ENCODE measurements around the gene FHIT.

FHIT gene

DNA sequence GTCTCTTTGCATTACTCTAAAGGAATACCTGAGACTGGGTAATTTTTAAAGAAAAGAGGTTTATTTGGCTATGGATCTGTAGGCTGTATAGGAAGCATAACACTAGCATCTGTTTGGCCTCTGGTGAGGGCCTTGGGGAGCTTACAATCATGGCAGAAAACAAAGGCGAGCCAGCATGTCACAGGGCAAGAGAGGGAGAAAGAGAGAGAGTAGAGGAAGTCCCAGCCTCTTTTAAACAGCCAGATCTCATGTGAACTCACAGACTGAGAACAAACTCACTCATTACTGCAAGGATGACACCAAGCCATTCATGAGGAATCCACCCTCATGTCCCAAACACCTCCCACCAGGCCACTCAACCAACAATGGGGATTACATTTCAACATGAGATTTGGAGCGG, 974.6 kb downstream of the FHIT start:
- no peak for DNase-seq (ENCODE audit: low read depth)

DNA sequence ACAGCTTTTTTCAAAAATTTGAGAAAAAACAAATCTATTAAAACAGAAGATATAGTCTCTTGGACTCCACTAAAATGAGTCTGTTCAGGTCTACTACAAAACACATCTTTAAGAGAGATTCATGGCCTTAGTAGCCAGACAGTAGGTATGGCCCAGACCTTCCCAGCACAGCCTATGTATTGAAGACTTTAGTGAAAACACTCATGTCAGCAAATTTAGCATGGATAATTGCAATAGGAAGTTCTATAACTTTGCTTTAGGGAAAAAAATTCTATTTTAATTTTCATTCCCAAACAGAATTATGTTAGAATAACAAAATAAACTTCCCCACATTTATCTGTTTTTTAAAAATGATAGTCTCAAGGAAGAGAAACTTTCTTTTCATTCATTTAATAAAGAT, 976.6 kb downstream of the FHIT start:
- no peak for DNase-seq (ENCODE audit: low read depth)

DNA sequence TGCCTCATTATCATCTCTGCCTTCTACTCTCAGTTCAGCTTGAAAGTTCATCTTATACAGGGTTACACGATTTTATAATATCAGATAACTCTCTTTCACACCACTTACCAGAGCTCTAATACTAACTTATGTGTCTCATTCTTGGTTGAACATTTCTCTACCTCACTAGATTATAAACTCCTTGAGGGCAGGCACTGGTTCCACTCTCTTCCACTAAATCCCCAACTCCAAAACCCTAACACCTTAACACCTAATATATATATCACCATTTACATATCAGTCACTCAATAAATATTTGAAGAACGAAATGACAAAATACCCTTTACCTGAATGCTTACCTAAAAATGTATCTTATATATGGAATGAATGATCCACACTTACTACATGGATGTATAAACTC, 977.2 kb downstream of the FHIT start:
- DNase-seq (ENCODE audit: low read depth) = no peak

DNA sequence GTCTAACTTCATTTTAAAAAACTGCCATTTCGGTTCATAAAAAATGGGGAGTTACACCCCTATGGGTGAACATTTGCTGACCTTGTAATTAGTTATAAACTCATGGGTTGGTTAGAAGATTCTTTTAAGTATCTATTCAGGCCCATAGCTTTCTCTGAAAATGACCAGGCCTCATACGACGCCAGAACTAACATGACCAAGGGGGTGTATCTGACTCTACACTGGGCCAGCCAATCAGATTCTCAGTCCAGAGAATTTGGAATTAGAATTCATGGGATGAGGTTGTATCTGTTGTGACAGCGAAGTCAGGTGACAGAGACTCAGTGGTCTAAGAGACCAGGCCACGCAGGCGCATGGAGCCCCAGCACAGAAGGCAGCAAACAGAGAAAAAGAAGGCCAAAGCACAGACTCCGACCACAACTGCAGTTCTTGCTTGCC, 981.4 kb downstream of the FHIT start:
- DNase-seq (ENCODE audit: low read depth) = no peak

DNA sequence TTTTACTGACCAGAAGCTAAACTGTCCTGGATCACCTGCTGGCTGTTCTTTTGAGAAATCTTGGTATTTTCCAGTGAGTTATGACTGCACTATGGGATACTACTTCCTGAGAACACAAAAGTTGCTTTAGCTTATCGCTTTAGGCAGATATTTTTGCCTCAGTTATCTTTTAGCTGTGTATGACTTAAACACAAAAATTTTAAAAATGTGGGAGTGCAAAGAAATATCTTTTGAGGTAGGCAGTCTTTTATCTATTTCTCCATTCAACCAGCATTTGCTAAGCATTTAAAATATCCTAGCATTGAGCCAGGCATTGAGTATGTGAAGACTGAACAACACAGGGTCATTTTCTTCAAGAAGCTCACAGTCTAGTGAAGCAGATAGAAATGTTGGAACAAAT, 981.9 kb downstream of the FHIT start:
- no peak for DNase-seq (ENCODE audit: low read depth)

DNA sequence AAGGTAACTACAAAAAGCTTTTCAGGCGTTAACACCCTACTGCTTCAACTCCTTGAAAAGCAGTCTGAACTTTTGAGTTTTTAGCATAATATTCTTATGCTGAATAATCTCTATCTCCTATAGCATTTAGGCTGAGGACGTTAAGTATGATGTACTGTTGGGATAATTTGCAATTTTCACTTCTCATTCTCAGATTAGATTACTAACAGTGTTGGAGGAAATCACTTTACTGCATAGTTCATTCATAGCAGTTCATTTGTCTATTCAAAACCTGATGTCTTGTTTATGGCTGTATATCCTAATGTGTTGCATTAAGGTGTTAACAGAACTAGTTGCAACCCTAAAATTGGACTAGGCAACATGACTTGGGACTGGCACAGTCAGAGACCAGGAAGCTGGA, 983.1 kb downstream of the FHIT start:
- DNase-seq (ENCODE audit: low read depth) = no peak

DNA sequence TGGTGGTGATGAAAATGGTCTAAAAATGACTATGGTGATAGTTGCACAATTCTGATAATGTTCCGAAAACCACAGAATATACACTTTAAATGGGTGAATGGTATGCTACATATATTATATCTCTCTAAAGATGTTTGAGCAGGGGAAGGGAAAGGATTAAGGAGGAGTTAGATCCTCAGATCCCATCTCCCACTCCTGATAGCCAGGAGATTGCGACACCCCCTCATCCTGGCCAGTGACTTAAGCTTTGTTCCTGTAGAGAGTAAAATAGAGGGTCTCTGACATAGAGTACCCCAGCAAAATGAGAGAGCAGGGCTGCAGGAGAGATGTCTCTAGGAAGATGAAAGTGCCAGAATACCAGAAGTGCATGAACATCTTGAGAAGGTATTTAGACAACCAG, 984.8 kb downstream of the FHIT start:
- DNase-seq (ENCODE audit: low read depth) = no peak

DNA sequence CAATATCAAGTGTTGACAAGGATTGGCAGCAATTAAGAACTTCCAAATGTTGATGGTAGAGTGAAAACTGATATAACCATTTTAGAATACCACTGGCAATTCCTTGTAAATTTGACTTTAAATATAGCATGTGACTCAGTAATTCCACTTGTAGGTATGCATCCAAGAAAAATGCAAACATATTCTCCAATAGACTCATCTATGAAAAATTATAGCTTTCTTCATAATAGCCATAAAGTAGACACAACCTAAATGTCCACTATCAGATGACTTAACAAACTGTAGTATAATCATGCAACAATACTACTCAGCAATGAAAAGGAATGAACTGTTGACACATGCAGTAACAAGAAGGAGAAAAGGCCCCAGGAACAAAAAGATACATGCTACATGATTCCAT, 988.1 kb downstream of the FHIT start:
- no peak for DNase-seq (ENCODE audit: low read depth)

DNA sequence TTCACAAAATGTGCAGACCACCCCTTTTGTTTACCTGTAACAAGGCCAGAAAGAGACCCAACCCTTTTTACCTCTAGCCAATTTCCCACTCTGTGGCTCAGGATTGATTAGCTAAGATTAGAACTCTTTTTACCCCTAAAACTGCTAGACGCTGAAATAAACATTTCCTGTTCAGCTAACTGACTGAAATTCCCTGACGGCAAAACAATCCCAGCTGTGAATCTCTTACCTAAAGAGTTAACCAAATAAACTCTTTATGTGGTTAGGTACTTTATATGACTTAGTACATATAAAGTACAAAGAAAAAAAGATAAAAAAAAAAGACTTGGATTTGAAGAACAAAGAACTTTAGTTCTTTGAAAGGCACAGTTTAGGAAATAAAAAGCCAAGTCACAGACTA, 988.7 kb downstream of the FHIT start:
- DNase-seq (ENCODE audit: low read depth) = no peak

DNA sequence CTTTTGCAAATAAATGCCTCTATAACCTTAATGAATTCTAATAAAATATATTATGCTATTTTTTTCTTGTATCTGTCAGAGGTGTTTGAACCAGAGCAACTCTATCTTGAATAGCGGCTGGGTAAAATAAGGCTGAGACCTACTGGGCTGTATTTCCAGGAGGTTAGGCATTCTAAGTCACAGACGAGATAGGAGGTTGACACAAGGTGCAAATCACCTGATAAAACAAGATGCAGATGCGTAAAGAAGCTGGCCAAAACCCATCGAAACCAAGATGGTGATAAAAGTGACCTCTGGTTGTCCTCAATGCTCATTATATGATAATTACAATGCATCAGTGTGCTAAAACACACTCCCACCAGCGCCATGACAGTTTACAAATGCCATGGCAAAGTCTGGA, 990.7 kb downstream of the FHIT start:
- DNase-seq (ENCODE audit: low read depth) = no peak

DNA sequence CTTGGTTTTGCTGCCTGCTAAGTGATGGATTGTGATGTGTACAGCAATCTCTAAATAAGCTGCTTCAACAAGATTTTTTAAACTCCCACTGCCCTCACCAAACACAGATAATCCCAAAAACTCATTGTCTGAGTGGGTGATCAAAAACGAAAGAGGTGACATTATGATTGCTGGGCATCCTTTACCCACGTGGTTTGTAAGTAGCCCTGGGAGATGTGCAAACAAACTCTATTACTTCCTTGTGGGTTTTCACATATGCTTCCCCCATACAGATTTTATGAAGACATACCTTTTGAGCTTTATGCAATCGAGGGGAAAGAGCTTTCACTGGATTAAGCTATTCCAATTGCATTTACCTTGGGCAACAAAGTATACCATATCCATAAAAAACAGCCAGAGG, 1000.4 kb downstream of the FHIT start:
- no peak for DNase-seq (ENCODE audit: low read depth)

DNA sequence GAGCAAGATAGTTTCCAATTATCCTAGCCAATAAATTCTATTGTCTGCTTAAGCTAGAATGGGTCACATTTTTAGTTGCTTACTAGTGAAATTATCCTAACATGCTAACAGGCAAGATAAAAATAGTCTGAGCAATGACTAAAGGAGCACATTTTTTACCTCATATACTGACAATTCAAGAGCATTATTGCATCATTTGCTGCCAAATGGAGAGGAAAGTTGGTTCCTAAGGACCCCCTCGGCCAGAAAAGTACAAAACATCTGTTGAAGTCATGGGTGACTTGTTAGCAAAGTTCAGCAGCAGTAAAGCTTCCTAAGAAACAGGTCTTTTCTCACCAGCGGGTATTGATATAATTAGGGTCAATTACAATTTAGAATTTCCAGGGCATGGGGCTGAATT, 1001.0 kb downstream of the FHIT start:
- no peak for DNase-seq (ENCODE audit: low read depth)

DNA sequence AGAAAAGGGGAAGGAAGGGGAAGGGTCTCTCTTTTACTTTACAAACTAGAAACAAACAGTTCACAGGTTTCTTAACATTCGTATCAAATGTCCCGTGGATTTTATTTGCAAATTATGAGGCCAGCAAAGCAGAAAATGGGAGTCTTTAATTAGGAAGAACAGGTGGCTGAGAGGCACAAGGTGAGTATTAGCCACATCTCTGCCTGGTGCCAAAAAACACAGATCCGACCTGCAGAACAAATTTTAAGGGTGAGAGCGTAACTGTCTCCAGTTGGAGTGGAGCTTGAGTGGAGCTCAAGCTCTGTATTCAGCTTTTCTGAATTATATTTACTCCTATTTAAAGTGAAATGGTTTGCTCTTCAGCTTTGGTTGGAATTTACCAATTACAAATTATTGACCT, 1004.9 kb downstream of the FHIT start:
- no peak for DNase-seq (ENCODE audit: low read depth)

DNA sequence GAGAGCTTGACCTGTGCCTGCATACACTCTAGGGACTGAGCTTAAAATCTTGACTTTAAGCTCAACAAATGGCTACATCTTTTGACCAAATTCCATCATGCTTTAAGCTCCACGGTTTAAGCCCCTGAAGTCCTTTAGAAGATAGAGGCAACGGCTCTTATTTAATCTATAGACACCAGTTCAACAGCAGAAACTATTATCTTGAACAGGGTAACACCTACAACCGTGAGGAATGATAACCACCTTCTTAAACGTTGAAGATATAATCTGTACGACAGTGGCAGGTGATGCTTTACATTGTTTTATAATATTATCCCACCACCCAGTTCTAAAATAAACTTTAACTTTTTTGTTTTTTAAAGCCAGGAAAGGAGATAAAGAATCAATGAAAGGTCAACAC, 1007.8 kb downstream of the FHIT start:
- DNase-seq (ENCODE audit: low read depth) = no peak

DNA sequence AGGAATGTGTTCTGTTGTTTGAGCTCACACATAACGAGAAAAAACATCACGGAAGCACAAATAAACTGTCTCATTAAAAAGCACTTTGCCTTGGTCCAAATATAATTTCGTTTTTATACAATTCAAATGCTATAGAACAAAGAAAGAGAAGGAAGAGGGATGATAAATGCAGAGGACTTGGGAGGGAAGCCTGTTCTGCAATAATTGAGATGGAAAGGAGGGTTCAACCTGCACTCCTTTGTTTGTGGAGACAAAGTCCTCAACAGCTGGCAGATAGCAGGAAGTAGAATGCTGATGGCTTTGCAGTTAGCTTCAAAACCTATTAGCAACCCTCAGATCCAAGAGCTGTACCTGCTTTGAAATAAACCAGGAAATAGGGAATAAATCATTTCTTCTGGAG, 1010.8 kb downstream of the FHIT start:
- DNase-seq (ENCODE audit: low read depth) = no peak

DNA sequence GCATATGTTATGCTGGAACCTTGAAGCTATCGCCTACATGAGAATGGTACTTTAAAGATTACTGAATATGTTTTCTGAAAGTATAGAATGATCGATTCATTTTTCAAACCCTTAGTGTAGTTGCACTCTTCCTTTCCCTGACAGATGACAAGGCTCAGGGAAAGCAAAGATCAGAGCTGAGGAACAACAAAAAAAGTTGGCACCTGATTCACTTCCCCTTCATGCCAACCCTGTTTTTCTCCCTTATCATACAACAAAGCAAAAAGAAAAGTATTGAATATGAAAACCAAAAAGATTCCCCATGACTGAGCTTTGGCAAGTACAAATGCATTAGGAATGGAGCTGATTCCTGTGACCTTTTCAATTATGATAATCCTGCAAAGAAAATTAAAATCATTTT, 1012.7 kb downstream of the FHIT start:
- DNase-seq (ENCODE audit: low read depth) = no peak

DNA sequence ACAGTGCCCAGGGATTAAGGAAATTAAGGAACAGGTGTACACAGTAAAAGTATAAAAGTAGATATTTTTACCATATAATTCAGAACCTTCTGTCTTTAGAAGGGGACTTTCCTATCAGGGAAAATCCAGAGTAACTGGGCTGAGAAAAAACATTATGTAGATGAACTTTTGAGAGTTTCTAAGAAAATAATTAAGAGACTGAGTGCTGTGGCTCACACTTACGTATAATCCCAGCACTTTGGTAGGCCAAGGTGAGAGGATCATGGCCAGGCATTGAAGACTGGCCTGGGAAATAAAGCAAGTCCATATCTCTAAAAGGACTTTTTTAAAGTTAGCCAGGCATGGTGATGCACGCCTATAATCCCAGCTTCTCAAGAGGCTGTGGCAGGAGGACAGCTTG, 1021.8 kb downstream of the FHIT start:
- no peak for DNase-seq (ENCODE audit: low read depth)

DNA sequence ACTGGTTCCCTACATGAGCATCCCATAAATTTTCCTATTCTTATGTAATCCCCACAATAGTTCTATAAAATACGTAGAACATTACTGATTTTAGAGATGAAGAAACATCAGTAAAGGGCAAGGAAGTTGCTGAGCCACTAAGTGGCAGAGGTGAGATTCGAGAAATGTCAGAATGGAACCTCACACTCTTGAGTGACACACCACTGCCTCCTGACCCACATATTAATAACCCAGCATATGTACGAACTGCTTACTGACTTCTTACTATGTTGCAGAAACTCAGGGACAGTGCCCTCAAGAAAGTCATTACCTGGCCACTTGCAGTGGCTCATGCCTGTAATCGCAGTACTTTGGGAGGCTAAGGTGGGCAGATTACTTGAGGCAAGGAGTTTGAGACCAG, 1022.4 kb downstream of the FHIT start:
- DNase-seq (ENCODE audit: low read depth) = no peak

DNA sequence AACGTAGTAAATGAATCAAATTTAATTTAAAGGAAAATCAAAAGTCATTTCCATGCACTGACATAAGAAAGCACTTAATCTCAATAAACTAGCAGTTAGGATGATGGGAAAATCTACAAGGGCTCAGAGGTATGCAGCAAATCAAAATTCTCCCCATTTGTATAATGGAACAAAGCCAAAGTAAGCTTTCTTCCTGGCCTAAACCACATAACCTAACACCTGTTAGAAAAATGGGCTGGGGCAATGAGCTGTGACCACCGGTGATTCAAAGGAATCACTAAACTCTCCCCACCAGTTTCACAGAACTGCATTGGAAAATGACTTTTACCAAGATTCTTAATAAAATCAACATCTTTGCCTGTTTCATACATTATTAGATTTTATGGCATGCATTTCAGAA, 1024.3 kb downstream of the FHIT start:
- no peak for DNase-seq (ENCODE audit: low read depth)

DNA sequence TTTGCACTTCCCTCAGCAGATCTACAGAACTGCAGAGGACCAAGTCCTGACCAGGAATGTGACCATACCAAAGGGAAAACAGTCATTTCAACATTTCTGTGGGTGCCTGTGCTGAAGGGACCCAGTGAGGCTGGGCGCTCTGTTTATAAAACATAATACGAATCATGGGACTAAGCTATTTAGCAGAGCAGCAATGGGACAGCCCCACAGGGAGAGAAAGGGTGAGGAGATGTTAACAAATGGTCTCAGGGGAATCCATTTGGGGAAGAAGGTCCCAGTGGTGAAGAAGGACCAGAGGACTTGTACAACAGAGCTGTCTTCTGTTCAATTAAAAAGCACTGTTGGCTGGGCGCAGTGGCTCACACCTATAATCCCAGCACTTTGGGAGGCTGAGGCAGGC, 1025.4 kb downstream of the FHIT start:
- DNase-seq (ENCODE audit: low read depth) = no peak

DNA sequence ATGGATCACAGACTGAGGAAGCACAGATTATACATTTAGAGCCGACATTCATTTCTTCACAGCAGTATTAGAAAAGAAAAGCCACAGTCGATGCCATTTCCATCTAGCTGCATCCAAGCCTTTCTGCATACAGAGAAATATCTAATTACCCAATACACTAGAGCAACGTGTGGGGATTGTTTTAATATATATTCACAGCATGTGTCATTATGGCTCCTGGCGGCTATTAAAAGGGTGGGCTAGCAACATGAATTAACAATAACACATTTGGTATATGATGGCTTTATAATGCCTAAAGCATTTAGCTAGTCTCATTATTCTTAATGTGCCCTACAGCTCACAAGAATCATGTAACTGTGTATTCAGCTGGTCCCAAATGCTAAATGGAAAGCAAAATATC, 1030.5 kb downstream of the FHIT start:
- no peak for DNase-seq (ENCODE audit: low read depth)

DNA sequence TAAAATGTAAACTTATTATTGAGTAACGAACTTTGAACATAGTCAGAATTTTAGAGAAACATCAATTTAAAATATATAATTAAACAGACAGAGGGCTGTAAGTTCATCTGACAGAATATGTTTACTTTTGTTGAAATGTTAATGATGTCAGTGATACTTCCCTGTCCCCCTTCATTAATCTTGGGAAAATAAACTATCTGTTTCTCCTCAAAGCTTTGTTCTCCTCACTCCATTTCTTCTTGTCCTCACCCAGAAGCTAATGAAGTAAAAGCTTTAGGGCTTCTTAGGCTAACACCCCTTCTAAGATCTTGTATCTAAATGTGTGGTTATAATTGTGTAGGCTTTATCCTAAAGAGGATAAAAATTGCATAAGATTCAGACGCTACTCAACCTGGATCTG, 1031.8 kb downstream of the FHIT start:
- DNase-seq (ENCODE audit: low read depth) = no peak

DNA sequence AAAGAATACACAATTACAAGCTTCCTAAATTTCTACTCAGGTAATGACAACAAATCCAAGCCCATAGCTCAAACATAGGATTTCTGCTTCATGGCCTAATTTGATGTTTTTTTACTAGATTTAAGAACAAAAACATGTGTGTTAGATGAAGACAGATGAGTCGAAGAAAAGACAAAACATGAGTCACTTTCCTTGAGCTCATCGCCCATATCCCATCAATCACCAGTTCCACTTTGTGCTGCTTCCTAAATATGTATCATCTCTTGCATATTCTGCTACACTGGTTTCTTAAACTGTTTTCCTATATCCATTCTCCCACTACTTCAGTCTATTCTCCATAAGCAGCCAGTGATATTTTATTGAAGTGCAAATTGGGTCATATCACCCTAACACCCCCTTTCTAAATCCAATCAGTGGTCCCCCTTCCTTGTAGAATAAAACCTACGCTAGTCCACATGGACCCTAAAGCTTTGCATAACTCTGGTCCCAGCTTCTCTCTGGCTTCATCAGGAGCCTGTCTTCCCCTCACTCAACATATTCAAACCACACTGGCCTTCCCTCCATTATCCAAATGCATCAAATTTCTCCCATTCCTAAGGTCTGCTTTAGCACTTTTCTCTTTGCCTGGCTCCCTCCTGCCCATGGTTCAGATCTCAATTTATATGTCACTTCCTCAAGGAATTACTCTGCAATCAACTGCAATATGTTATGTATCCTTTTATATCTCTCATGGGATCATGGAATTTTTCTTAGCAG, 1033.9 kb downstream of the FHIT start:
- DNase-seq (ENCODE audit: low read depth) = no peak

DNA sequence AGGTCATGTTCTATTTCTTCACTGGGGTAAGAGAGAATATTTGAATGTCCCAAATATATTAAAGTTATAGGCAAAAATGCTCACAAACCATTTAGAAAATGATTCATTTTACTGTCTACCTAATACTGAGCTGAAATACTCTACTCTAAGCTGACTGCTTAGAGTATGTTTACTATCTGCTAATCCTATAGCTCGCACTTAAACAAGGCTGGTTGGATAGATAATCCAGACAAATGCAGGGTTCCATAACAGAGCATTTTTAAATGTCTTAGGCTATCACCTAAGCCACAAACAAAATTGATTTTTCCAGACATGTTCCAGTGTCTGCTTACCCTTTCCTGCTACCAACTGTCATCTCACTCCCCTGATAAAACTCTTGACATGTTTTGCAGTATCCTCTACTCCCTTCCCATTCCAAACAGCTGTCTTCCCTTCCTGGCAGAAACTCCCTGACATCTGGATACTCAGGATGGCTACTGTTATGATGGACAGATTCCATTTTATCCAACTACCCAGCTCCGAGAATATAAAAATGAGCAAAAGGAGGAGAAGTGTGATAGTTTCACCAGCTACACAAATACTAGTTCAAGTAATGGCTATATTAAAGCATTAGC, 1034.7 kb downstream of the FHIT start:
- no peak for DNase-seq (ENCODE audit: low read depth)

Measured in activated T-helper 9 cell treated with anti-CD3 and anti-CD28 coated beads, Interleukin-2, amount 50 U/mL, for 16 hours (primary cell).